ENCODE data around the gene SUSD3.

SUSD3 gene

DNA sequence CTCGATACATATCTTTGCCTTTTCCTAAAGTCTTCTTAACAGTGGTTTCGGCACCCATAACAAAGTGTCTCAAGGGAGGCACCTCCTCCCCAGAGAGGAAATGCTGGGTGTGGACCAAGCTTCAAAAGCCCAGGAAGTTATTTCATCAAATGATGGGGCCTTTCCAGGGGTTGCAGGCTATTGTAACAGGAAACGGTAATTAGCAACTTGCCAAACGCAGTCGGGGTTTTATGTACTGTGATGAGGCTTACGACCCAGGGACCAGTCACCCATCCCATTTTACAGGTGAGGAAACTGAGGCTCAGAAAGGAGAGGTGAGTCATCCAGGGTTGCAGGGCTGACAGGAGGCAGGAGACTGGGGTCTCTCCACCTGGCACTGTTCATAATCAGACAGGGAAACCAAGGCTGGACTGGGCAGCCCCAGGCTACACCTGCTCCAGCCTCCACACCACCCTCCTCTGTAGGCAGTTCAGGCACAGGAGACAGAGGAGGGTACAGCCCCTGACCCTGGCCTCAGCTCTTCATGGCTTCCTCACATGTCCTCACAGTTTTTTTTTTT lies 30.0 kb upstream of the SUSD3 start:
- DNase-seq (ENCODE audit: extremely low read depth in 1 of 2, low read depth in 1 of 2): peak; percentile 22 to 47

DNA sequence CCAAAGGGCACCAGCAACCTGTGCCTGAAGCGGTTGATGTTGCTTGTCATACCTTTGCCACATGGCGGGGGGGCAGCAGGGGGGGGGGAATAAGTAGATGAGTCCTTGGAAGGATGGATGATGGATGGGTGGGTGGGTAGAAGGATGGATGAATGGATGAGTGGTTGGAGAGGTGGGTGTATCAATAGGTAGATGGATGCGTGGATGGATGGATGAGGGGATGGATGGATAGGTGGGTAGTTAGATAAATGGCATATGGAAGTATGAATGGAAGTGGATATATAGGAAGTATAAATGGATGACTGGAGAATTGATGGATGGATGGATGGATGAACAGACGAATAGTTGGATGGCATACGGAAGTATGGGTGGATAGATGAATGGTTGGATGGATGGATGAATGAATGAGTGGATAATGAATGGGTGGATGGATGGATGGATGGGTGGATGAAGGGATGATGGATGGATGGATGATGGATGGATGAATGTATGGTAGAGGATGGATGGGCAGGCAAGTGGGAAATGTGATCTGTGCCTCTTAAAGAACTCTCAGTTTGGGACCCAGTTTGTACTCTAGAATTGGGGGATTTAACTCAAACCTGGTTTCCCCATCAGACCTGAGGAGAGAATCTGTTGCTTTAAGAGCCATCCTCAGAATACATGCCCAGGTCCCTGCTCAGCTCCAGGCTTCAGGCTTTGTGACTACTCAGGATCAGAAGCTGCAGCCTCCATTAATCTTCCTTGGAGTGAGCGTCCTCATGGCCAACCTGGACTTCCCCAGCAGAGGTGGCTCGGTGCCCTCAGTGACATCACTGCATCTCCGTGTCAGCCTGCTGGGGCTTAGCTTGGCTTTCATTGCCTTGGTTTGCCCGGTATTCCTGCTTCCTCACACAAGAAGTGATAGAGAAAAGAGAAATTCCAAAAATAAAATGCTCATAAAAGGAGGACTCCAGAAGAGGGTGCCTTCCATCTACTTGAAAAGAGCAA lies 27.6 kb upstream of the SUSD3 start:
- no peak for DNase-seq (ENCODE audit: extremely low read depth in 1 of 2, low read depth in 1 of 2)

DNA sequence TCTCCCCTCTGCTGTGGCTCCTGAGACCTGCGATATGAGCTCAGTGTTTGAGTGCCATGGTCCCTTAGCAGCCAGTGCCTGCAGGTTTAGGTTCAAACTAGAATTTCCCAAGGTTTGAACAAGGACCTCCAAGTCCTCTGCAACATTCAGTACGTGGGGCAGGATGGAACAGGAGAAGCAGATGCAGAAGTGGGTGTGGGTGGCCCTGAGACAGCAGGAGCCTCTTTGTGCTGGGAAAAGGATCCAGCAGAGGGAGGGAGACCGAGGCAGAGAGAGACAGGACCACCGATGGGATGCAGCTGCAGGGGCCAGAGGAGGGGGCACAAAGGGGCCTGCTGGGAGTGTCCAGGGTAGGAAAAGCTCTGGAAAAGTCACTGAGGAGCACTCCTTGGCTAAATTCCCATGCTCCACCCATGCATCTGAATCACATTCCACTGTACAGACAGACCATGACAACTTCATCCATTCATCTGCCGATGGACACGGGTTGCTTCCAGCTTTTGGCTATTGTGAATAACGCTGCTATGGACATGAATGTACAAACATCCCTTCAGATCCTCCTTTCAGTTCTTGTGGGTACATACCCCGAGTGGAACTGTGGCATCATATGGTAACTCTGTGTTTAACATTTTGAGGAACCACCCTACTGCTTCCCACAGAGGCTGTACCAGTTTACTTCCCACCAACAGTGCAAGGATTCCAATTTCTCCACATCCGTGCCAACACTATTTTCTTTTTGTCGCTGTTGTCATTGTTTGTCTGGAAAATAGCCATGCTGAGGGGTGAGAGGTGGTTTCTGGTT lies 26.7 kb upstream of the SUSD3 start:
- no peak for DNase-seq (ENCODE audit: extremely low read depth in 1 of 2, low read depth in 1 of 2)

DNA sequence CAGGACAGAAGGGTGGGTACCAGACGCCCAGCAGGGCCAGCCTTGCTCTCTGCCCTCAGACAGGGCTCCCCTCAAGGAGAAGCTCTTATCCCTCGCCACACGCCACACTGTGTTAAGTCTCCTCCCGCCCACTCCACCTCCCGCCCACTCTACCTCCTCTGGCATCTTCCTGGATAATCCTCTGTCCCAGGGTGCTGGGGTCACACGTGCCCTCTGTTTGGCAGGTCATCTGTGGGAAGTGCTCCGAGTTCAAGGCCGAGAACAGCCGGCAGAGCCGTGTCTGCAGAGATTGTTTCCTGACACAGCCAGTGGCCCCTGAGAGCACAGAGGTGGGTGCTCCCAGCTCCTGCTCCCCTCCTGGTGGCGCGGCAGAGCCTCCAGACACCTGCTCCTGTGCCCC lies 26.0 kb upstream of the SUSD3 start:
- no peak for DNase-seq (ENCODE audit: extremely low read depth in 1 of 2, low read depth in 1 of 2)

DNA sequence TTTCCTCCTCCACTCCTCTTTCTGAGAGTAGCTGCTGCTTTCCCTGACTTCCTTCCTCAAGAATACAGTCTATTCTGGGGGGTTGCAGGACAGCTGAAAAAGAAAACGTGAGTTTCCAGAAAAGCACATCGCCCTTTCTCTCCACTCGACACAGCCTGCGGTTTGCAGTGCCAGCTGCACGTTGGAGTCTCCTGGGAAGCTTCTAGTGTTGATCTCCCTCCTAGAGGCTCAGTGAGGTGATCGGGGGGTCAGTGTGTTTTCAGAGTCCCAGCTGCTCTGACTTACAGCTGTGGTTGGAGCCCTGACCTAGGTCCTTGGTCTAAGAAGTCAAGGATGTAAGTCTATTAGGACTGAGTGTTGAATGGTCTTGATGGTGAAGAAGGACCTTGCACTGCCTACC lies 25.0 kb upstream of the SUSD3 start:
- no peak for DNase-seq (ENCODE audit: extremely low read depth in 1 of 2, low read depth in 1 of 2)

DNA sequence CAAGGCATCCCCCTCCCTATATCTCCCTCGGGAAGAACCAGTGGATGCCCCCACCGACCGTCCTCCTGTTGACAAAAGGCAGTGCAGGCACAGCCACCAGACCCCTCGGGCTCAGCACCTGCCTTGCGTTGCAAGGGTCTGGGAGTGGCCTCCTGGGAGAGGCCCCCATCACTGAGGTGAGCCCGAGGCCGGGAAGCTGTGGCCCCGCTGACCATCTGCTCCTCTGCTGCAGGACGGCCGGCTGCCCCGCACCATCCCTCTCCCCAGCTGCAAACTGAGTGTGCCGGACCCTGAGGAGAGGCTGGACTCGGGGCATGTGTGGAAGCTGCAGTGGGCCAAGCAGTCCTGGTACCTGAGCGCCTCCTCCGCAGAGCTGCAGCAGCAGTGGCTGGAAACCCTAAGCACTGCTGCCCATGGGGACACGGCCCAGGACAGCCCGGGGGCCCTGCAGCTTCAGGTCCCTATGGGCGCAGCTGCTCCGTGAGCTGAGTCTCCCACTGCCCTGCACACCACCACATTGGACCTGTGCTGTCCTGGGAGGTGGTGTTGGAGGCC lies 23.3 kb upstream of the SUSD3 start:
- no peak for DNase-seq (ENCODE audit: extremely low read depth in 1 of 2, low read depth in 1 of 2)

DNA sequence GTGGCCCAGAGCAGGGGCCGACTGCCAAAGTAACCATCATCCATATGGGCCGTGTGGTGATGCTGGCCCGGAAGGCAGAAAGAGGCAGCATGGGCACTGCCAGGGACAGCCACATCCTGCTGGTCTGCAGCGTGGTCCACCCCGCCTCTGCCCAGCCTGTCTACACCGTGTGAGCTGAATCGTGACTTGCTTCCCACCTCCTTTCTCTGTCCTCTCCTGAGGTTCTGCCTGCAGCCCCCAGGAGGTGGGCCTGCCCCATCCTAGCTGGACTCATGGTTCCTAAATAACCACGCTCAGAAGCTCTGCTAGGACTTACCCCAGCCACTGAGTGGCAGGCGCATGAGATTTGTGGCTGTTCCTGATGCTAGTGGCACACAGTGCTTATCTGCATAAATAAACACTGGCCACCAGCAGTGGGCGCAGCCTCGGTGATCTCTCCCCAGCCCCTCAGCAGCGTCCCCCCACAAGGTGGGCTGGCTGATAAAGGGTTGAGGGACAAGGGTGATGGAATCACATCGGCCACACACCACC lies 22.6 kb upstream of the SUSD3 start:
- DNase-seq (ENCODE audit: extremely low read depth in 1 of 2, low read depth in 1 of 2): no peak

DNA sequence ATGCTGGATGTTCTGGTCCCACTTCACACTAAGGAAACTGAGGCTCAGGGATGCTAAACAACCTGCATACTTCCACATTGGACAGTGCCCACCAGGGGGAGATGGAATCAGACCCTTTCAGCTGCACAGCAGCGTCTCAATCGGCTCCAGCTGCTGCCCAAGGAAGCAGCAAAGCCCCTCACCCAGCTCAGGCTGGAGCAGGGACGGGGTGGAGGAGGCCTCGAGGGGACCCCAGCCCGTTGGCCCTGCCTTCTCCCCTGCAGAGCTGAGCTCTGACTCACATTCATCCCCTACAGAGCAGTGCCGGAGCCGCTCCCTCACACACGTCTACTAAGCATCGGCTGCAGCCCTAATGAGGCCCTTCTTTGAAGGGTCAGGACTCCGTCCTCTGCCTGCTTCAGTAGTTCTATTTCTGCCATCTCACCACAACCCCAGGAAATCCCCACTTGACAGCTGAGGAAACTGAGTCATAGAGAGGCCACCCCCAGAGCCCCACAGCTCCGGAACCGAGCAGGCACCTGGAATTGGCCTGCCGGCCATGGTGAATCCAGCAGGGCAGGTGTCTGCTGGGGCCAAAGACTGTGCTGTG lies 21.5 kb upstream of the SUSD3 start:
- DNase-seq (ENCODE audit: extremely low read depth in 1 of 2, low read depth in 1 of 2): no peak

DNA sequence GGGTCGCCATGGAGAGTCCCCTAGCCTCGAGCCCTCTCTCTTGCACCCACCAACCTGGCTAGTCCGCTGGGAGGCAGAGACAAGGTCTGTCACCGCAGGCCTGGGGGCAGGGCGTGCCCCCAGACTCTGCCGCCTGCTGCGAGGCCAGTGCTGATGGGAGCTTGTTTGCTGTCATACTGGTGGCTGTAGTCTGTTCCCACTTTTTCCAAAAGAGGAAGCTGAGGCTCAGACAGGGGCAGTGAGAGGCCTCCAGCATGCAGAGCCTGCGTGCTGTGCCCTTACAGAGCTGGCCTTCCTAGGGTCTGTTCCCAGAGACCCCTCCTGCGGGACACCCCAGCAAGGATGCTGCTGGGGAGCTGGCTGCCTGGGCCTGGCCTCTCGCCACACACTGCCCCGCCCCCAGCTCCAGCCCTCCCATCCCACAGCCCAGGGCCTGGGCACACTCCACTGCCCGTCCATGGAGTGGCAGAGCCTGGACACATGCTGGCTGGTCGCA lies 21.0 kb upstream of the SUSD3 start:
- DNase-seq (ENCODE audit: extremely low read depth in 1 of 2, low read depth in 1 of 2): no peak

DNA sequence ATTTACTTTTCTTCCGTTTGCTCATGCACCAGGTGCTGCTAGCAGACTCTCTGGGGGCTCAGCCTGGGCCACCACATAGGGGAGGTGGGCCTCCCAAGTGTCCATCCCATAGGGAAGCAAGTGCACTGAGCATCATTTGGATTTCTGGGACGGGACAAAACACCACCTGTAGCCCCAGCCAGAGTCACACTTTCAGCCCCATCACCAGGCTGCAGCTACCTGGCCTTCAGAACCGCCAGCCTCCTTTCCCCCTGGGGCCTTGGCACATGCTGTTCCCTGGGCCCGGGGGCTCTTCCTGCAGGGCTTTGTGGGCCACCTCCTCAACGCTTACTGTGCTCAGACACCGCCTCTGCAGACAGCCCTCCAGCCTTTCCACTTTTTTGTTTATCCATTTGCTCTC lies 19.6 kb upstream of the SUSD3 start:
- no peak for DNase-seq (ENCODE audit: extremely low read depth in 1 of 2, low read depth in 1 of 2)

DNA sequence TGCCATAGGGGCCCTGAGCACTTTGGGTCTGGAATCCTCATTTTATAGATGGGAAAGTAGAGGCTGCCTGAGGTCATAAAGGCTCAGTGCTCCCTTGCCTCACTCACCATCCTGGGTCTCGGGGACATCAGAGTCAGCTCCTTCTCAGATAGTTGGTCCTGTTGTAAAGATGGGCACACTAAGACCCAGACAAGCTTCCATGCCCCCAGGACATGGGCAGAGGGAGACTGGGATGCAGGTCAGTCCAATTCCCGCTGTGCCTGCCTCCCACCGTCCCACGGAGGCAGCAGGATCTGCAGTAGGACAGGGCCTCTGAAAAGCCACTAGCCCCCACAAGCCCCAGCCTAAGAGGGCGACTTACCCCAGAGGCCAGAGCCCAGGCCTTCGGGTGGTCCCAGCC lies 19.0 kb upstream of the SUSD3 start:
- DNase-seq (ENCODE audit: extremely low read depth in 1 of 2, low read depth in 1 of 2): no peak

DNA sequence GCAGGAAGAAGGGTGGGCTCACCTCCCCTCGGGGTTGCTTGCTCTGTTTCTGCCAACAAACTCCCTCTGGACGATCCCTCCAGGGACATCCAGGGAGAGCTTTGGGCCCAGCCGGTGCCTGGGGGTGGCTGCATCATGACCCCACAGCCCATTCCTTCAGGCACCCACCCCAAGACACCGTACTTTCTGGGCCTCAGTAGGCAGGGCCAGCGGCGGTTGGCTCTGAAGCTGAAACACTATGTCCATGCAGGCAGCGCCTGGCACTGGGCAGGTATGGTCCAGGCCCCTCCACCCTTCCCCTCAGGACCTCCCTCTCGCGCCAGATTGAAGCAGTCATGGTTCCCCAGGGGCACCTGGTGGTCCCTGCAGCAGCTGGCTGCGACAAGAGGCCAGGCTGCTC lies 18.5 kb upstream of the SUSD3 start:
- no peak for DNase-seq (ENCODE audit: extremely low read depth in 1 of 2, low read depth in 1 of 2)

DNA sequence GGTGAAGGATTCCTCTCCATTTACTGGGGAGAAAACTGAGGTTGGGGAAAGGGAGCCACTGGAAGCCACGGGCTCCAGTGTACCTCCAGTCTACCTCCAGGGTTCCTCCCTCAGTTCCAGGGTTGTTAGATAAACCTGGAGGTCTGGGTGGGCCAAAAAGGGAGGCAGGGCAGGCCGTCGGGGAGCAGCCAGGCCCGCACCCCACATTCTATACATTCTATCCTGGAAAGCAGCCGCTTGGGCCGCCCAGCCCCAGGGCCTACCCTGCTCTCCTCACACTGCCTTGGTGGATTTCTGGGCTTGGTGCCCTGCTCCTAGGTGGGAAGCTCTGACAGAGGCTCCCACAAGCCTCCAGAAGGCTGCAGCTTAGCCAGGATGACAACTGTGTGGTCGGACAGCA lies 18.1 kb upstream of the SUSD3 start:
- no peak for DNase-seq (ENCODE audit: extremely low read depth in 1 of 2, low read depth in 1 of 2)

DNA sequence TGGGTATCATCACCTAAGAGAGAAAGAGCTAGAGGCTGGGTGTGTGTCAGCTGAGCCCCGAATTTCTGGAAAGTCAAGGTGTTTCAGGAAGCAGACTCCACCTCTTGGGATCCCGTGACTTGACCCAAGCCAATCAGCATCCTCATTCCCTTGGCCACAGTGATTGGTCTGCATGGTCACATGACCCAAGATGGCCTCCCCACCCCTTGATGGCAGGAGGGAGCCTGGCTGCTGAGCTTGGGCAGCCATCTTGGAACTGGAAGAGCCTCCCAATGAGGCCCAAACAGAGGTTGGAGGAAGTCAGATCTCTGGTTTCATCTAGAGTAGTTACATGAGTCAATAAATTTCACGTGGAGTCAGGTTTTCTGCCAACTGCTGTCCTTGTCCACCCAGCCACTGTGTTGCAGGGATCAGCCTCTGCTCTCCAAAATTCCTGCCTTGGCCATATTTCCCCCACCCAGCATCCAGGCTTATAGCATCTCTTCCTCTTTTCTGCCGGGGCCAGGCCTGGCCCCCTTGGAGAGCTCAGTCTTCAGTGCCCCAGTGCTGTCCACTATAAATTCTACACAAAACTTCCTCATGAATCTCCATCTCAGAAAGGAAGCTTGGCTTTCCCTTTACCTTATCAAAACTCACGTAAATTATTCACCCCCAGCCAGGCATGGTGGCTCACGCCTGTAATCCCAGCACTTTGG lies 17.2 kb upstream of the SUSD3 start:
- no peak for DNase-seq (ENCODE audit: extremely low read depth in 1 of 2, low read depth in 1 of 2)

DNA sequence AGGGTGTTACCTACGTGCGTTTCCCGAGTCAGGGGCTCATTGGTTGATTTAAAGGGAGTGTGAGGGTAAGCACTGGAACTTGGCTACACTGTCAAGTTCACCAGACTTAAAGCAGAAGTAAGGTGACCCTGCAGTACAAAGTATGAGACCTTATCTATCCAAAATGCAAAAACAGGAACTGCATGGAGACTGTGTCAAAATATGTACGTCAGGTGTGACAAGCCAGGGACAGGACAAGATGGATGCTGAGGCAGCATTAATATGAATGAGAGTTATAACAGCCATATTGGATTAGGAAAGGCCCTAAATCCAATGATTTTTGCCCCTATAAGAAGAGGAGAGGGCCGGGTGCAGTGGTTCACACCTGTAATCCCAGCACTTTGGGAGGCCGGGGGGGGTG lies 15.4 kb upstream of the SUSD3 start:
- no peak for DNase-seq (ENCODE audit: extremely low read depth in 1 of 2, low read depth in 1 of 2)

DNA sequence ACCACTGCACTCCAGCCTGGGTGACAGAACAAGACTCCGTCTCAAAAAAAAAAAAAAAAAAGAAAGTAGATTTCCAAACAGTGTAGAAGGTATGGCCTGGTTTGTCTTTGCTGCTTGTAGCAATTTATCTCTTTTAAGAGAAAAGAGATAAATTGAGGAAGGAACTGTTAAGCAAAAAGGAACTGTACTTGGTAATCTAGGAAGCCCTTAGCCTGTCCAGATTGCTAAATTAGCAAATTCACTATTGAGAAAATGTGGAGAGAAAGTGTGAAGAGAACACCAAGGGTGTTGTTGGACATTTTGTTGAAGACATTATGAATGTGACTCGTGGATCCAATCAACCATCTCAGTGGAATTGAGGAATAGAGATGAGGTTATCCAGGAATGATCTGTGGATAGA lies 13.0 kb upstream of the SUSD3 start:
- DNase-seq (ENCODE audit: extremely low read depth in 1 of 2, low read depth in 1 of 2): no peak

DNA sequence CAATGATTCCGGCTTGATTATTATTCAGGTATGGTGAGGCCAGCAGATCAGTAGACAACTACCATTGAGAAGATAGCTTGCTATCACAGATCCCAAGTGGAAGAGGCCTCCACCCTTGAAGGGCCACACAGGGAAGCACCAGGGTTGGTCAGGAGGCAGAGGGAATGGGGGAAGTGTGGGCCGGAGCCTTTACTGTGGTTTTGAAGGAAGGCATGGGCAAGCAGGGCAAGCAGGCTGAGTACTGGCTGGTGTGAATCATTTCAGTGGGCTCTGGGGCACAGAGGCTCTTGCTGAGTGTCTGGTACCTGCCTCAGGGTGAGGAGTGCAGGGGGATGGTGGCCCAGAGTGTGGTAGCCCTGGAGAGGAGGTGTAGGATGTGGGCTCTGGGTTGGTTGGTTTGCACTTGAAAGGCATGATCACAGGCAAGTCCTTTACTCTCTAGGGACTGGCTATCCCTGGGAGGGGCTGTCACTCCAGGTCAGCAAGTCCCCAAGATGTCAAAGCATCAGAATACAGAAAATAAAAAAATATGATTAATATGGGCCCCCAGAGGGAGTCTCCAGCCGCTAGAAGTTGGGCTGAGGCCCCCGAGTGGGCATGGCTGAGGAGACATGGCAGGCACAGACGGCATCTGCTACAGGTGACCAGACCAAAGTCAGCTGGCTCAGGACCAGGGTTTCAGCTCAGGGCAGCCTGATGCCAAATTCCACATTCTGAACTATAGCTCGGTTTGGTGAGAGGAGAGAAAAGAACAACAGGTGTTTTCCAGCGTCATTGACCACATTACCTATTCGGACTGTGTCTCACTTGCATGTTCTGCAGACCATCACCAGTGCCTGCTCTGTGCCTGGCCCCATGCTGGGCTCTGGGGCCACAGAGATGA lies 9.7 kb upstream of the SUSD3 start:
- DNase-seq (ENCODE audit: extremely low read depth in 1 of 2, low read depth in 1 of 2): no peak

DNA sequence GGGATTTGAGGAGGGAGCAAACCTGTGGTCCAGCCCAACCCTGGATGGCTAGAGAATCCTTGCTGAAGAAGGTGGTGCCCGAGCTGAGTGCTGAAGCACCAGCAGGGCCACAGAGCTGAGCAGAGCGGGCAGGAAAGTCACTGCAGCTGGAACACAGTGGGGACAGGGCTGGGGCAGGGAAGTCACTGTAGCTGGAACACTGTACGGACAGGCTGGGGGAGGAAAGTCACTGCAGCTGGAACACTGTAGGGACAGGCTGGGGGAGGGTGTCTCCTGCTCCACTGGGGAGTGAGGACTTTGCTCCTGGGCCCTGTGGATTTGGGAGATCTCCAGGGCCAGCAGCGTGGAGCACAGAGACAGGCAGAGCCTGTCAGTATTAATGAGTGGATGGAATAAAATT lies 9.0 kb upstream of the SUSD3 start:
- DNase-seq (ENCODE audit: extremely low read depth in 1 of 2, low read depth in 1 of 2): no peak

DNA sequence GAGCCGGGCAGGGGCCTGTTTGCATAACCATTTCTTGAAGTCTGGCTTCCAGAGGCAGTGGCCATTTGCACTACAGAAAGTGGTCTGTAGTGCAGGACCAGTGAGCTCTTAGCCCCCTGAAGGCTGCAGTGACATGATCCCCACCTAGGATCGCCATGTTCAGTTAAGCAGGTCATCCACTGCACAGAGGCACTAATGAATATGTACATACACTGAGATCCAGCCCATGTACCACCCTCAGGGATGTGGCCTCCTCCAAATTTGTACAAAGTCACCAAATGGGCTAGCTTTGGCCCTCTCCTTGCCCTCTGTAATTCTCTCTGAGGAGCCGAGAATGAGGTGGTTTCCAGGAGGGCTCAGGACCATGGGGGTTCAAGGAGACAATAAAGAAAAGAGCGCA lies 8.3 kb upstream of the SUSD3 start:
- no peak for DNase-seq (ENCODE audit: extremely low read depth in 1 of 2, low read depth in 1 of 2)

Data from activated CD8-positive, alpha-beta memory T cell treated with anti-CD3 and anti-CD28 coated beads for 1 hour (primary cell).